ENCODE measurements around the gene SELENOK.

Gene SELENOK

DNA sequence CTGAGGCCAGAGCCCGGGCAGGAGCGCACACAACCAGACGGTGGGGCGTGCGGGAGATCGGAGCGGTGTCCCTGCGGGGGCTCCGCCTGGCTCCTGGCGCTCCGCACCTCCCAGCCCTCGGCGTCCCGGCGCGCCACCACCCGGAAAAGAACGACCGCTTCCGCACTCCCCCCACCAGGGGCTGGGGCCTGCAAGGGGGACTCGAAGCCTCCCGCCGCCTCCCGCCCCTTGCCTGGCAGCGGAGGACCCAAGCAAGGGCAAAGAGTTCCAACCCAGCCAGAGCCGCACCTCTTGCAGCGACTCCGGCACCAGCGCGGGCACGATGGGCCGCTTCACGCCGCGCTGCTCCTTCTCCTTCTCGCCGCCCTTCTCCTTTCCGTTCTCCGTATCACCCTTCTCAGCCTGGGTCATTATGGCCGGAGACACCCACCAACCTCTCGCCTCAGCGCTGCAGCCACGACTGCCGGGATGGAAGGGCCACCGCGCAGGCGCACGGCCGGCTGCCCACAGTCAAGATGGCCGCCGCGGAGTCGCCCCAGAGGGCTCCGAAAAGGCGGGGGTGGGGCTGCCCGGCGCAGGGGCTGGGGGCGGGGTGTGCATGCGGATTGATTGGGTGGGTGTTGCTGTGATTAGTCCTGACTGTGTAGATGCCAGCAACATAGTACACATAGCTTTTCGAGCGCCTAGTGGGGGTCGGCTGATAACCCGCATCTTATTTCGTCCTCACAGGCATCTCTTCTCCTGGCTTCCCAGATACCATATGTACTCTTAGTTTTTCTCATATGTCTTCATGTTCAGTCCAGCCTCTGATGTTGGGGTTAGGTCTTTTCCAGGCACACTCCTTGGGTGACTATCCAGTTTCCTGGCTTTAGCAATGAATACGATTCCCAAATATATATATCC lies 9.7 kb downstream of the SELENOK start, which contains the start of gene ACTR8:
ACTR8 (minus strand) TSS at position 462 of the 903 bp plus-strand sequence; CDS start at position 411, 51 bp downstream.
- DNase-seq = peak; percentile 82

DNA sequence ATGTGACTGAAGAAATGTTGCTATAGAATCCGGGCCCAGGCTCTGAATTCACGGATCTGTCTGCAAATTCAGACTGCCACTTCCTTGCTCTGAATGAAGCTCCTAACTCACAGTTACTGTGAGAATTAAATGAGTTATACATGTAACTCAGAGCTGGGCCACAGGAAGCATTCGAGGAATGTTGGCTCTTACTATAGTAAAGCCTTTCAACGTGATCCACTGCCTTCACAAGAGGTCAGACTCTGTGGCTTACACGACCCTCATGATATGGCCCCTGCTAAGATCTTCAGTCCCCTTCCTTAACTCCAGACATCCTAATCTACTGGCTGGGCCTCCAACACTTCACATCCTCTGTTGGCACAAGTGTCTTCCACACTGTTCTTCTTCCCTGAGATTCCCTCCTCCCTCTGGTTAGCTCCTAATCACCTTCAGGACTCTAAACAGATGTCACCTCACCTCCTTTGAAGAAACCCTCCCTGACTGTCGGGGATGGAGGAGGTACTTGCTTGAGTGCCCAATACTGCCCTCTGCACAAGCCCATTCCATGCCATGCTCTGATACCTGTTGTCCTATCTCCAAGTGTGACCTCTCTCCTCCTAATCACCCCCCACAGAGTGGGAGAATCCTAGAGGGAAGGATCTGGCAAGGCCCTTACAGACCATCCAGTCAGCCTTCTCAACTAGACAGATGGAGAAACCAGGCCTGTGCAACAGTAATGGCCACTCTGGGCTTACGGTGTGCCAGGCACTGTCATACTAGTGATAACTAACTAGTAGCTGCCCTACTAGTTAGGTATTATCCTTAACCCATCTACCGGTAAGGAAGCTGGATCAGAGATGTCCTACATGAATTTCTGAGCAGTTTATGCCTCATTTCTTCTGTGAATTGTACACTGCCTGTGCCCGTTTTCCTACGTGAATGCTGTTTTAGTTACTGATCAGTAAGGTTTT lies 11.0 kb downstream of the SELENOK start:
- peak; percentile 50 for DNase-seq

DNA sequence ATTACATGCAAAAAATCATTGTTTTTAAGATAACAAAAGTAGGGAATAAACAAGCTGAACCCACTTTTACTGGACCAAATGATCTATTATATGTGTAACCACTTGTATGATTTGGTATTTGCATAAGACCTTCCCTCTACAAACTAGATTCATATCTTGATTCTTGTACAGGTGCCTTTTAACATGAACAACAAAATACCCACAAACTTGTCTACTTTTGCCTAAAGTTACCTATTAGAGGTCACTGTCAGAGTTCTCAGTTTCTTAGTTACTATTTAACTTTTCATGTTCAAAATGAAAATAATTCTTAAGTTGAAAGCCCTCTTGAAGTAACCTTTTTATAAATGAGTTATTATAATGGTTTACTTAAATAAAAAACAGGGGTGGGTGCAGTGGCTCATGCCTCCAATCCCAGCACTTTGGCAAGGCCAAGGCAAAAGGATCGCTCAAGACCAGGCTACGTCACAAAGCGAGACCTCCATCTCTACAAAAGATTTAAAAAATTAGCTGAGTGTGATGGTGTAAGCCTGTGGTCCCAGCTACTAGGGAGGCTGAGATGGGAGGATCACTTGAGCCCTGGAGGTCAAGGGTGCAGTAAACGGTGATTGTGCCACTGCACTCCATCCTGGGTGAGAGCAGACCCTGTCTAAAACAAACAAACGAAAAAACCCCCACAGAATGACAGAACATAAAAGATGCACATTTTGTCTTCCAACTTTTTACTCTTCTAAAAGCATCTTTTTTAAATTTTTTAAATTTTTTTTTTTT lies 25.7 kb downstream of the SELENOK start:
- DNase-seq = no peak

DNA sequence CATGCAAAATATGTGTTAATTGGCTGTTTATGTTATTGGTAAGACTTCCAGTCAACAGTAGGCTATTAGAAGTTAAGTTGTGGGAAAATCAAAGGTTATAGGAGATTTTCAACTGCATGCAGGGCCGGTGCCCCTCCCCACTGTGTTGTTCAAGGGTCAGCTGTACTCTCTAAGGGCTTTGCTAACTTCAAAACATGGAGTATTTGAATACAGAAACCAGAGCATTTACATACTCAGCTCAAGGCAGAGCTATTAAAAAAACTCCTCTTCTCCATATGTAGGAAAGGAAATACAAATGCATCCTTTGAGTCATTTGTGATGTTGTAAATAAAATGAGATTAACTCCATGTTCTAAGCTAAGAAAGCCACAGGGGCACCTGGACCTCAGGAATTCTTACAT lies 28.5 kb downstream of the SELENOK start:
- DNase-seq = no peak

DNA sequence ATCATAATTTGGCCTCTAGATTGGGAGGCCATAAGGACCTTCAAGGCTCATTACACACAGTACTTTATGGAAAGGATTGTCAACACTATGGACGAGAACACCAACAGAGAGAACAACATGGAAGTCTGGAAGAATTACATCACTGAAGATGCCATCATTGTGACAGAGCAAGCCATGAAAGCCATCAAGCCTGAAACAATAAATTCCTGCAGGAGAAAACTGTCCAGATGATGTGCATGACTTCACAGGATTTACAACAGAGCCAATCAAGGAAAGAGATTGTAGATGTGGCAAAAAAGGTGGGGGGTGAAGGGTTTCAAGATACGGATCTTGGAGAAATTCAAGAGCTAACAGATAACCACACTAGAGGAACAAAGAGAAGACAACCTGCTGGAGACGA lies 29.4 kb downstream of the SELENOK start:
- DNase-seq = no peak

DNA sequence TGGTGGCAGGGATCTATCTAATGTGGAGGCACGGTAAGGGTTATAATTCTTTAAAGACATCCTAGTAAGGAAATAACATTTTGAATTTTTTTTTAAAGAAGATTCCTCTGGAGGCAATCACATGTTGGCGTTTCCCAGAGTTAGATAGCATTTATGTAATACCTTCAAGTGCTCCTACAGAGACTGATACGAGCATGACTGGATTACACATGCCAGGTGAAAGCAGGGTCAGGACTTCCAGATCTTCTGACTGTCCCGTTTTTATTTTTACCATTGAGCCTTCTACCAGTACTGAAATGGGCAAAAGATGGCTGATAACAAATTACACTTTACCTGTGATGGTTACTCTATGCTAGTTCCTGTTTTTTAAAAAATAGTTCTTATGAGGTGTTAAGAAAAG lies 31.5 kb downstream of the SELENOK start:
- DNase-seq = no peak

DNA sequence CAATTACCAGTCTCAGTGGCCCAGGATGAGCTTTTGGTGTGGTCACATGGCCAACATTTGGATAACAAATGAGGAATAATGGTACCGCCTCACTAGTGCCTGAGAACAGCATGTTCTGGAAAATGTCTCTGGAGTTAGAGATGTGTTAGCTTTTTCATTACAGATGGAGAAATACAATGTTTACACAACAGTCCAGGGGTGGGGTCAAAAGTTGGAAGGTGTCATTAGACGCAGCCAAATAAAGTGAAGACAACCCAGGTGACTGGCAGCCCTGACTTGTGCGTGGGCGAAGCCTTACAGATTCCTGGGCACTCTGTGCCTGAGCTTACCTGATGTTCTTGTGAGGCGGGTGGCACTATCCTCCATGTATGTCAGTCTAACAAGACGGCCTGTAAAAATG lies 32.5 kb downstream of the SELENOK start:
- DNase-seq = no peak

DNA sequence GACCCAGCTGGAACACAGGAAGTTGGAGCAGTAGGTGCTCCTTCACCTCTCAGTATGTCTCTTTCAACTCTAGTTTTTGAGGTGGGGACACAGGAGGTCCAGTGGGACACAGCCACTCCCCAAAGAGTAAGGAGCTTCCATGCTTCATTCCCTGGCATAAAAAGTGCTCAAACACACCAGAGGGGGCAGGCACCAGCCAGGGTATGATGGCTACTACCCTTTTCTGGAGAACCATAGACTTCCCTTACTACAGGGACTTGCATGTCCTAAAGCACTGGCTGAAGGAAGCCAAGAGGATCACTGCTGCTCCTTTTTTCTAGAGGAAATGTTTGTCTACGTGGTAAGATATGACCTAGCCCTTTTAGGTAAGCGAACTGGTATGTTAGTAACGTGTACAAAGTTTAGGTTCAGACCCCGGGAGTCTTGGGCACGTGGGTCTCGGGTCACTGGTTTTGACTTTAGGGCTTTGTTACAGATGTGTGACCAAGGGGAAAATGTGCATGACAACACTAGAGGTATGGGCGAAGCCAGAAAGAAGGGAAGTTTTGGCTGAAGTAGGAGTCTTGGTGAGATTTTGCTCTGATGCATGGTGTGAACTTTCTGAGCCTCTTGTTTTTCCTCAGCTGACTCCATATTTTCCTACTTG lies 33.4 kb downstream of the SELENOK start:
- DNase-seq = no peak

DNA sequence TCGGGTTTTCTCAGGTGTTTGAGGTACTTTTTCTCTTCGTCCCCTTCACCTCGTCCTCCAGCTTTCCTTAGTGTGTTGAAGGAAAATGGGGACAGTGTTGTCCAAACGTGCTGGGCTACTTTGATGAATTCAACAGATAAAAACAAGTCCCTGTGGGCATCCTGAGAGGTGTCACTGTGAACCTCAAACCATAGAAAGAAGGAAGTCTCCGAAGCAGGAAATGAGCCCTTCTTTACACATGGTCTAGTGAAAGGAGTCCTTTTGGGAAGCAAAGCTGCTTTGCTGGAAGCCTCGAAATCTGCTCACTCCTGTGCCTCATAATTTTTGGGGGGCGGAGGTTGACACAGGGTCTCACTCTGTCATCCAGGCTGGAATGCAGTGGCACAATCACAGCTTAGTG lies 34.7 kb downstream of the SELENOK start:
- DNase-seq = no peak

DNA sequence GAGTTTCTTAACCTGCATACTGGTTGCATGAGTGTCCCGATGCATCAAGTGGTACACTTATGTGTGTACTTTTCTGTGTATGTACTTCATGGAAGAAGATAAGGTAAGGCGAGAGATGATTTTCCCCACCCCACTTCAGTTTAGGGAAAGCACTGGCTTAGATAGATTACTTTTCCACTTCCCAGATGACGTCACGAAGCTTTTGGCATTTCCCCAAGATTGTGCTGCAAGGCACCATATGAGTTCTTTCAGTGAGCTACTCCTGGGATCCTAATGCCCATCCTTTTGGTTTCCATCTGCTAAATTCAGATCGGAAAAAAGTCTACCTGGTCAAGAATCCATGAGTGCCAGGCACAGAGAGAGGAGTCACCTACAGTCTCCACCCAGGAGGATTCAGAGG lies 40.8 kb downstream of the SELENOK start:
- peak; percentile 43 for DNase-seq

DNA sequence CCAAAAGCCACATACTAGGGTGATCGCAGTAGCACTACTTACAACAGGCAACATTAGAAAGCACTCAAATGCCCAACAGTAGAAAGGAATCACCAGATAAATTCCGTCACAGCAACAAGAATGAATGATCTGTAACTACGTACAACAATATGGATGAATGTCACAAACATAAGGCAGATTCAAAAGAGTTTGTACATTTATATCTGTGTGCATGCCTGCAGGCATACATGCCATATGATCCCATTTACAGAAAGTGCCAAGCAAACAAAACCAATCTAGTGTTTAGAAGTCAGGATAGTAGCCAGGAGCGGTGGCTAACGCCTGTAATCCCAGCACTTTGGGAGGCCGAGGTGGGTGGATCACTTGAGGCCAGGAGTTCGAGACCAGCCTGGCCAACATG lies 41.7 kb downstream of the SELENOK start:
- DNase-seq = no peak

DNA sequence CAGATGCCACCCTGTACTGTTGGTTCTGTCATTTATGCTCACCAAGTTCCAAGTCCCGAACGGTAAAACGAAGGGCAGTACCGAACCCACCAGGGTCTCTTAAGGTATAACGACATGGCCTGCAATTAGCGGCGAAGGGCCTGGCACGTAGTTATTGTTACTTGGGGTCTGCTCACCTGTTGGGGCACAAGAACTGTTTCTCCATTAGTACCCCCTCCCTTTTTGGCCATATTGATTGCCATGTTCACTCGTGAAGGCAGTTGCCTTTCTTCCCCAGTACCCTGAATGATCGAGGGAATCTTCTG lies 44.9 kb downstream of the SELENOK start:
- DNase-seq = no peak

DNA sequence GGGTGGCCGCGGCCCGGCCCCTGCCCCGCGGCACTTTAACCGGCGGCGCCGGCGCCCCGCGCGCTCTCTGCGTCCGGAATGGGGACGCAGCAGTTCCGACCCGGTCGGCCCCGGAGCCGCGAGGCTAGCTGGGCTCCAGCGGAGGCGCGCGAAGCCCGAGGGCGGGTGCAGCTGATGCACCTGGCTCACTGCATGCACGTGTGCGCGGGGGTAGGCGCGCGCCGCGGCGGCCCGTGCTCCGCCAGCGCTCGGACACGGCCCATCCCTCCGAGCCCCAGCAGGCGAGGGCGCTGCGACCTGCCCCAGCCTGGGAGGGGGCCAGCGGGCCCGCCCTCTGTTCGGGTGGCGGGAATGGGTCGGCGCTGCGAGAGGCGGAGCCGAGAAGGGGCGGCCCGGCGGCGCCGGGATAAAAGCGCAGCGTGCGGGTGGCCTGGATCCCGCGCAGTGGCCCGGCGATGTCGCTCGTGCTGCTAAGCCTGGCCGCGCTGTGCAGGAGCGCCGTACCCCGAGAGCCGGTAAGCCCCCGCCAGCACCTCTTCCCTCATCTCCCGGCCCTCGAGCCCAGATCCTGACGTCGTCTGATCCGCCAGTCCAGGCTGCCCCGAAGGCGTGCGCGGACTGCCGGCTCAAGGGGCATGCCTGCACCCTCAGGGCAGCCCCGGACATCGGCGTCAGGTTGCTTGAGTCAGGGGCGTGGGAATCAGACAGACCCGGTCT lies 45.4 kb downstream of the SELENOK start, which contains the start of the genes CHDH and IL17RB:
CHDH (minus strand) TSS at position 286 of the 717 bp plus-strand sequence. CDS start 22,411 bp downstream, outside the sequence.
IL17RB (plus strand) TSS at position 435 of the 717 bp plus-strand sequence; CDS start at position 456, 21 bp downstream.
- no peak for DNase-seq

DNA sequence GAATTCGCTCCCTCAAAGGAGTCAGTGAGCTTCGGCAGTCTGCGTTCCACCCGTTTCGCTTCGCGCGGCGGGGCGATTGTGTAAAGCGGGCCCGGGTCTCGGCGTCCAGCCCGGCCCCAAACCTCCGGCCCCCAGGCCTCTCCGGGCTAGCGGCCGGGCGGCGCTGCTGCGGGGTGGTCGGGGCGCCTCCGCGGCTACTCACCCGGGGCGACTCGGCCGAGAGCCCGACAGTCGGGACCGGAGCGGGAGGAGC lies 45.9 kb downstream of the SELENOK start:
- no peak for DNase-seq

DNA sequence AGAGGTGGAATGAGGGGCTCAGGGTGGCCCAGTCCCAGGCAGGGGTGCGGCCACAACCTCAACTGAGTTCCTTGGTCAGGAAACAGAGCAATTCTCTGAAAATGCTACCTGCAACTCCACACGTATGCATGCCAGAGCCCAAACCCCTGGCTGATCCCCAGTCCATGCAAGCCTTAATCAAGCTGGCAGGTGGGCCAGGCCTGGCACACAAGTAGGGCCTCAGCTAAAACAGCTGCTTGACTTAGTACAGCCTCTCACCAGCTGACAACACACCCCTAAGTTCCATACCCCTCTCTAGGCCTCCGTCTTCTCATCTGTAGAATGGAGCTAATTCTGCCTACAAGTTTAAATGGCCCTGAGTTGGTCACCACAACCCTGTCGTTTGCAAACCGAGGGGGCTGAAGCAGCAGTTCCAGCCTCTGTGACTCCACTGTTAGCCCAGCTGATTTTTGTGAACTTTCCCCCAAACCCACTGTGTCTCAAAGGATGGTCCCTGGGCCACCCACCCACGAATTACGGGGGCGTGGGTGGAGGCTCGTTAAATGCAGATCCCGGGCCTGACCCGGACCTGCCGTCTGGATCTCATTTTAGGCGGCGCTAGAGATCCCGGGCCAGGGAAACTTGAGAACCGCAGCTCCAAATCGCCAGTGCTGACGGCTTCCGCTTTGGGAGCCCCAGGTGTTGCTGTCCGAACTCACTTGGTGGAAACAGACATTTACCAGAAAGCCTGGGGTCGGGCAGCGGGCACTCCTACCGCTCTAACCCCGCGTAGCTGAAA lies 46.4 kb downstream of the SELENOK start:
- peak; percentile 23 for DNase-seq

DNA sequence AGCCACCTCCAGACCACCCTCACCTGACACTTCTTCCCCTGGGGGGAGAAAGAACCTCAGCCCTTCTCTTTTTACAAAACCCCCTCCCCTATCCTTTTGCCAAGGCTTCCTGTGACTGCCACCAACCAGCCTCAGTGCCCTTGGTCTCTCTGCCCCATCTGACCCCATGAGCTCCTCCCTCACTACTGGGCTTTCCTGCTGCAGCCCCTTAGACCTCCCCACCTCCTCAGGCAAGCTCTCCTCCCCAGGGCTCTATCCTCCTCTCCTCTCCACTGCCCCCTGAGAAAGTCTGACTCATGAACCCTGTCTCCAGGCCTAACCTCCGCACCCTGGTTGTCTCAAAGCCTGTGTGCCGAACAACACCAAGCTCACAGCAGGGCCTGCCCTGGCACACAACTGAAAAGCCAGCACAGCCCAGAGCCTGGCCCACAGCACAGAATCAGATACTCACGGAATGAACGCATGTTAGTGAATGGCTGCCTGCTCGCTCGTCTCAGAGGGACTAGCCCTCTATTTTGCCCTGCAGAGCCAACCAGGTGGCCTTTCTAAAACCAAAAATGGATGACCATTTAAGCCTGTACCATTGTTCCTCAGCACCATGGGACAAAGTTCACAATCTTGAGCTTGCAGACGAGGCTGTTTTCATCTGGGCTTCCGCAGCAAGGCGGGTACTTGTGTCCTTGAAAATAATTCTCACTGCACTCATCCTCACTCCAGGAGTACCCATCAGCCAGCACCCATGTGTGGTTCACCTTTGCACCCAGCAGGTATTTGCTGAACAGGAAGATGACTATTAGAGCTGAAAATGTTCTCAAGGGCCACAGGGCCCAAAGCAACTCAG lies 47.2 kb downstream of the SELENOK start:
- DNase-seq = no peak

DNA sequence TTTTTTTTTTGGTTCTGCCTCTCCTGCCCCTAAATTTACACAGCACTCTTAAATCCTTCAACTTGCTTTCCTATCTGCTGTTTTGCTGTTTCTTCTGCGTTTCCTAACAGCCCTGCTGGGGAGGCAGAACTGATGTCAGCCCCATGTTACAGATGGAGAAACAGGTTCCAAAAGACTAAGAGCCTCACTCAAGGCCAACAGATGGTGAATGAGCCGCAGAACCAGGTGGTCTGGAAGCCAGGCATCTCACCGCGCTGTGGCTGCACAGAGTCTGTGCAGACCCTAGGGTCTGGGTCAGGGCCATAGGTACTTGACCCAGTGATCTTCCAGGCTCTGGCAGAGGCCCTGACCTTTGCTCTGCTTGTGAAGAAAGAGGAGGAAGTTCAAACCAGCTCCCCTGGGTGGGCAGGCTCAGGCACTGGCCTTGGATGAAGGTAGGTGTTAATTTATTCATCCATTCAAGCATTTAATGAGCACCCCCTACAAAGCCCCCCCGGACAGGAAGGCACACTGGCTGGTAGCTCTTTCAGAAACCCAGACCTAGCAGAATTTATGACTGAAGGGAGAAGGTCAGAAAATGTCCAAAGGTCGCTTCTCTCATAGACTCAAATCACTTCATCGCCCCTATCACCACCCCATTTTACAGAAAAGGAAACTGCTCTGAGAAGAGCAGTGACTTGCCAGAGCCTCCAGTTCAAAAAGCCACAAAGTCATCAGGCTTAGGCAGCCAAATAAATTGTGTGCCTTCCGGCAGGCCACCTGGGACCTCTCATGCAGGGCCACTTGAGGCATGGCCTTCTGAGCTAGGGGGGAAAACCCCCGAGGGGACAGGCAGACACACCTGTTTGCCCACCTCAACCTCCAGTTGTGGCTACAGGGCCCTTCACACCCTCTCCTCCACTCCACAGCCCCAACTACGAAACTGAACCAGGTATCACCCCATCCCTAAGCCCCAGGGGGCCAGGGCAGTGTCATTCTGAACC lies 48.2 kb downstream of the SELENOK start:
- DNase-seq = no peak

DNA sequence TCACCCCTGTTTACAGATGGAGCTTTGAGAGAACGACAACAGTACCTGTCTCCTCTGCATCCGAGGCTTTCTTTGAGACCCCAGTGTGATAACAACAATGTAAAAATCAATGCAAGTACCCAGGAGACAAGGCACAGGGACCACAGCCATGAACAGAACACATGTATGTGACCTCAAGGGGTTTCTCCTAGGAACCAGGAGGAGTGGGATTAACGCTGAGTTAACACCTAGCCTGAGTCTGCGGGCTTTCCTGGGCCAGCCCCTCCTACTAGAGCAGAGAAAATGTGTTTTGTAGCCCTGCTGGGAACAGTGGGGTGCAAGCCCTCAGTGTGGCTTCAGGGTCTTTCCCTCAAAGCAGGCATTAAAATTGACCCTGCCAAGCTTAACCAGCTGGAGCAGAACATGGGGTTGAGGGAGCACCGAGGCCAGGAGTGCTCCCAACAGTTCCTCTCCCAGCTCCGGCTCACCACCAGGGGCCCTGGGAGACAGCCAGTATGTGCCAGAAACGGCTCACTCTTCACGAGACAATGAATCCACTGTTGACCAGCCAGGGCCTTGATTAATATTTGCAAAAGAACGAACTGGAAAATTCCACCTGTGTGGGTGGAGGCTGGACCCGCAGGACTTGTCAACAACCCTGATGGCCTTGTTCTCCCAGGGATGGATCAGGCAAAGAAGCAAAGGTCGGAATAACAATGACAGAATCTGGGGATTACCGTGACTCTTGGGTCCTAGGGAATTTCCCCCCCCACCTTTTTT lies 49.0 kb downstream of the SELENOK start:
- DNase-seq = no peak
